GM12875 (cell line): ENCODE results near the gene SLC35A5.

Experiments
- H3K4me3 ChIP-seq: one replicate; pipeline ENCODE4 v1.5.1; 2011; ENCODE audit warnings: low read depth, low read length, control low read depth
- TF ChIP-seq, protein P1 (sequence below): IDR thresholded peaks from 2 replicates; pipeline ENCODE4 v1.5.1; 2011; ENCODE audit warnings: low read depth, mild to moderate bottlenecking, control low read depth, inconsistent platforms, low read length, moderate library complexity, borderline replicate concordance; ENCODE audit not compliant: insufficient read depth

Gene SLC35A5

DNA sequence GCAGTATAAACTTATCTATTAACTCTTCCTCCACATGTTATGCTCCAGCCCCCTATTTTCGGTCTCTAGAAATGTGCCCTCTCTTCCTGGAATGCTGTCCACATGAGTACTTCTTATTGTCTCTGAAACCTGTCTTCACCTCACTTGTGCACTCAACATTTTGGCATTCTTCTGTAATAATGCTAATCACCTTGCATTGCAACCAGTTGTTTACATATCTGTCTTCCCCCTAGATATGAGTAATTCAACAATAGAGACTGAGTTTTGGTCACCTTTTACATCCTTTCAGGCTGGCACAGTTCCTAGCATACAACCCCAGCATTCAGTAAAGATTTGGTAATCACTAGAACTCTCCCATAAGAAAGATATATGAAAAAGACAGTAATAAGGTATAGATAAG lies 61.9 kb downstream of the SLC35A5 start:
- no peak overlapping the region for H3K4me3 ChIP-seq
- TF ChIP-seq, protein P1, sequence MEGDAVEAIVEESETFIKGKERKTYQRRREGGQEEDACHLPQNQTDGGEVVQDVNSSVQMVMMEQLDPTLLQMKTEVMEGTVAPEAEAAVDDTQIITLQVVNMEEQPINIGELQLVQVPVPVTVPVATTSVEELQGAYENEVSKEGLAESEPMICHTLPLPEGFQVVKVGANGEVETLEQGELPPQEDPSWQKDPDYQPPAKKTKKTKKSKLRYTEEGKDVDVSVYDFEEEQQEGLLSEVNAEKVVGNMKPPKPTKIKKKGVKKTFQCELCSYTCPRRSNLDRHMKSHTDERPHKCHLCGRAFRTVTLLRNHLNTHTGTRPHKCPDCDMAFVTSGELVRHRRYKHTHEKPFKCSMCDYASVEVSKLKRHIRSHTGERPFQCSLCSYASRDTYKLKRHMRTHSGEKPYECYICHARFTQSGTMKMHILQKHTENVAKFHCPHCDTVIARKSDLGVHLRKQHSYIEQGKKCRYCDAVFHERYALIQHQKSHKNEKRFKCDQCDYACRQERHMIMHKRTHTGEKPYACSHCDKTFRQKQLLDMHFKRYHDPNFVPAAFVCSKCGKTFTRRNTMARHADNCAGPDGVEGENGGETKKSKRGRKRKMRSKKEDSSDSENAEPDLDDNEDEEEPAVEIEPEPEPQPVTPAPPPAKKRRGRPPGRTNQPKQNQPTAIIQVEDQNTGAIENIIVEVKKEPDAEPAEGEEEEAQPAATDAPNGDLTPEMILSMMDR = no peak

DNA sequence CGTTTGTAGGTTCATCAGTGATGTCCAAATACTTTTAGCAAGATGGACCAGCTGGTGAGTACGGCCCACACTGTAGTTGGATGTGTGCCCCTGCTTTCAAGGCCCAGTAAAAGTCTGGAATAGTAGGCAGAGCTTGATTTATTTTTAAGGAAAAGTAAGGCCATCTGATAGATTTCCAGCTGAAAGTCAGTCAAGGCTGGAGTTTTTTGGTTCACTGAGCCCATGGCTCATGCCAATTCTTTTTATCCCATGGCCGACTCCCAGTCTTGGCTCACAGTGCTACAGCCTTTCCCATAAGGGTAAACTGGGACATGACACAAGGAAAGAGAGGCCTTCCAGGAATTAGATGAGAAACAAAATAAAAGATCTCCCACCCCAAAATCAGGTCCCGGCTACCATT lies 65.6 kb downstream of the SLC35A5 start:
- TF ChIP-seq, protein P1 = no peak
- no peak overlapping the region for H3K4me3 ChIP-seq

DNA sequence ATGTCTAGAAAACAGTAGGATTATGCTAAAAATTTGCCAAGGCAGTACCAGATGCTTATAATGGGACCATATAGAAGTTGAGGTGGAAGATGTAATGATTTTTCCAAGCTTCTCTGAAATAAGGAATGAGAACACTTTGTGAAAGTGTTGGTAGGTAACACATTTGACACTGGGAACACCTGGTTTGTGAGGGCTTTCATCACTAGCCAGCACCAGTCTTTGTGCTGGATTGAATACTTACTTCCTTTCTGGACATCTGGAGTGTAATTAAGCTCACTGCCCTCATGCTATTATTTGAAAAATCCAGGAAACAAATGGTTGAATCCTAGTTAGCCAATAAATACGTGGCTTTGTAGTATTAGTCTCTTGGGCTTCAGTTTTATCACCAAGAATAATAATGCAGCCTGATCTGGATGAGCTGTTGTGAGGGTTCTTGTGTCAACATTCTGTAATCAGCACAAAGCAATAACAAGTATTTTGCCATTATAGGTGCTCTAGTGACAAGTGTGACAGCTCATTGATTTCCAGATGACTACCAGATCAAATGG lies 66.1 kb downstream of the SLC35A5 start:
- TF ChIP-seq, protein P1 = no peak
- H3K4me3 ChIP-seq = no peak overlapping the region

DNA sequence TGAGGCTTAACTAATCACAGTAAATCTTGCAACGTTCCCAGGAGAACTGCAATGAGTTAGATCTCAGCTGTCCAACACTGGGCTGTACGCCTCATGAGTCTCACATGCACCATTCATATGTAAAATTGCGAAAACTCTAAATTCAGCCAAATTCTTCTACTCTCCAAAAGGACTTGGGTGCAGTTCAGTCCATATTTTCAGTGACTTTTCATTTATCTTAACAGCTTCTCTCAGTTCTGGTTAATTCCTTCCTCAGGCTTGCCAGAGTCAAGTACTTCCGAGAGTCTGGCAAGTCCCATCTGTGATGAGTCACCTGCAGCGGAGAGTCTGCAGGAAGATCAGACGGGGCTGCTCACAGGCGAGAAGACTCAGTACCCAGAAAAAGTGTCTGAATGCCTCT lies 67.6 kb downstream of the SLC35A5 start:
- TF ChIP-seq, protein P1 = no peak
- no peak overlapping the region for H3K4me3 ChIP-seq

DNA sequence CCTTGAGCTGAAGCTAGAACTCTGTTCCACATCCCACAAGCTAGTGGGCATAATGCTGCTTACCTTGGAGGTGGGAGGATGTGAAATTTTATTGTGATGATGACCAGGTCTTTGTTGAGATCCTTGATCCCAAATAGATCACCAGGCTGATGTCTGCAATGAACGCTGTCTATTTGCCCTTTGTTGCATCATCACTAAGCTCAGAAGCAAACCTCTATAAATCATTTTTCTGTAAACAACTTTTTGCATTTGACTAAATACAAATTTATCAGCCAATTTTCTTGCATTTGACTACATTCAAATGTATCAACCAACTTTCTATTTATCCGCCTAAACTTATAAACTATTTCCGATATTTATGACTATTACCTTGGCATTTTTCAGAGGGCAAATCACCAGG lies 69.4 kb downstream of the SLC35A5 start:
- H3K4me3 ChIP-seq = no peak overlapping the region
- TF ChIP-seq, protein P1 = no peak

DNA sequence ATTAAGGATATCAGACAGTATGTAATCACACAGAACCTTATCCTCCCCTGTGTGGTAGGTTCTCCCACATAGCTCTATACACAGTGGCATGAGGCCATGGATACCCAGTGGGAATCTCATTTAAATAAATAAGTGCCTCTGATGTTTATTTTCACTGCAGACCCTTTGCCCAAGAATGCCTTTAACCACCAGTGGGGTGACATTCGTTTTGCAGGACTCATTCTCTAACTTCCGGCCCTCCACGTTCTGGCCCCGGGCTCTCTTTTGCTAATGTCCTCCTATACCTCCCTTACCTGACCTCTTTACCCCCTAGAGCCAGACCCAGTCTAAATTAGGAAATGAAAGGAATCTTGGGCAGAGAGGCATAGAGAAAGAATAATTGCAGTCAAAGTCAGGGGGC lies 70.8 kb downstream of the SLC35A5 start:
- H3K4me3 ChIP-seq = no peak overlapping the region

DNA sequence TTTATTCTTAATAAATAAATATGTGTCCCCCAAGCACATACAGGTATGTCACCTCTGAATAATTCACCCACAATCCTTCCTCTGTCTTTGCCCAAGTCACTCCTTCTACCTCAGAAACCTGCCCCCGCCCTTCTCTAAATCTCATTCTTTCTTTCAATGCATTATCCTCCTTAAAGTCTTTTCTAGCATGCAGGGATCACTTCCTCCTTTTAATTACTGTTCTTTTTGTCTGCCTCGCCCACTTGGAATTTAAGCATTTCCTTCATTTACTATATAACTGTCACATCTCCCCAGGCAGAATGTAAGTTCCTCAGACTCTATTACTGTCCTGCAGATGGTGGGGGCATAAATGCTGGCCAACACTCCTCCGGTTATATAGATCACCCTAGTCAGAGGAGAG lies 71.3 kb downstream of the SLC35A5 start:
- TF ChIP-seq, protein P1 = no peak
- H3K4me3 ChIP-seq = no peak overlapping the region

More for the DNA sequence above, 70.8 kb downstream of the SLC35A5 start:
- TF ChIP-seq, protein P1 = no peak
